A549 (cell line): ENCODE data around the gene RAPGEF5. TPM values are rescaled to one million over a fixed set of nuclear protein-coding genes. Genes with fewer than 3 reads are reported as not detected.

Source experiments
- ATAC-seq, 2 experiments: fragments of 200-7000 bp in 1 of 2; fragments of >200 bp in 1 of 2; cut with Nextera tagmentation in 1 of 2; cut with Tn5 transposase in 1 of 2; 3 replicates each; pipeline versions ENCODE4 v1.8.0 to v1.9.1; 2018 to 2020; ENCODE audit warnings: mild to moderate bottlenecking in 1 of 2, moderate library complexity in 1 of 2
- CTCF ChIA-PET: fragments of 300-600 bp; sonication (Branson Sonifier 250); formaldehyde crosslinking; extraction: SDS; loops from one replicate; lab custom pipeline; 2021; ENCODE audit warnings: antibody characterized with exemption, inconsistent platforms; lab: Yijun Ruan, JAX
- POLR2A ChIA-PET: fragments of 350-600 bp; formaldehyde crosslinking; extraction: SDS; loops from one replicate; lab custom pipeline; 2021; ENCODE audit warnings: antibody characterized with exemption, inconsistent platforms; lab: Yijun Ruan, JAX
- DNase-seq, 2 experiments: peaks; one replicate each; pipeline versions ENCODE4 v3.0.0 to v3.0.0-alpha.2; 2011 to 2016; ENCODE audit warnings: low read depth in 1 of 2, low spot score in 1 of 2
- FAIRE-seq: peaks from 2 replicates; lab custom pipeline; 2011; peaks lifted over from hg19 to GRCh38; lab: Jason Lieb, UNC
- H3K27ac ChIP-seq, 2 experiments: fragments of >200 bp; sonication (Bioruptor Twin); formaldehyde crosslinking; 3 replicates each; pipeline ENCODE4 v1.5.1; 2016 to 2017
- H3K4me1 ChIP-seq: fragments of >200 bp; sonication (Bioruptor Twin); formaldehyde crosslinking; 3 replicates; pipeline ENCODE4 v1.6.1; 2016
- H3K4me2 ChIP-seq: fragments of >200 bp; sonication (Bioruptor Twin); formaldehyde crosslinking; 3 replicates; pipeline ENCODE4 v1.6.1; 2016
- H3K4me3 ChIP-seq: fragments of >200 bp; sonication (Bioruptor Twin); formaldehyde crosslinking; 3 replicates; pipeline ENCODE4 v1.5.1; 2016
- H3K9me3 ChIP-seq: fragments of >200 bp; sonication (Bioruptor Twin); formaldehyde crosslinking; 3 replicates; pipeline ENCODE4 v1.6.1; 2016
- ATOH8 ChIP-seq: fragments of 250-450 bp; sonication (Bioruptor Pico); IDR thresholded peaks from 2 replicates; pipeline ENCODE4 v1.5.0; 2020; ENCODE audit warnings: low read depth, mild to moderate bottlenecking, moderate library complexity
- BHLHE40 ChIP-seq: IDR thresholded peaks from 2 replicates; pipeline ENCODE4 v1.6.1; 2012; ENCODE audit warnings: low read depth, low read length, inconsistent platforms
- CHD4 ChIP-seq: fragments of 200-600 bp; sonication (generic); IDR thresholded peaks from 2 replicates; pipeline ENCODE4 v1.6.1; 2016; ENCODE audit warnings: antibody characterized with exemption, mild to moderate bottlenecking, borderline replicate concordance
- CTCF ChIP-seq: fragments of >200 bp; sonication (Bioruptor Twin); formaldehyde crosslinking; IDR thresholded peaks from 3 replicates; pipeline ENCODE4 v1.5.1; 2016
- ELK1 ChIP-seq: fragments of 150-350 bp; IDR thresholded peaks from 2 replicates; pipeline ENCODE4 v1.6.1; 2014; ENCODE audit warnings: low read depth, mild to moderate bottlenecking, low read length
- EP300 ChIP-seq, 2 experiments: fragments of >200 bp; sonication (Bioruptor Twin); formaldehyde crosslinking; IDR thresholded peaks; 2 replicates in 1 of 2; 3 replicates in 1 of 2; pipeline ENCODE4 v1.6.1; 2016 to 2017
- FOSB ChIP-seq: fragments of 250-450 bp; sonication (Bioruptor Pico); IDR thresholded peaks from 2 replicates; pipeline ENCODE4 v1.5.0; 2020; ENCODE audit warnings: mild to moderate bottlenecking, moderate library complexity
- FOXS1 ChIP-seq: fragments of 250-450 bp; sonication (Bioruptor Pico); IDR thresholded peaks from 2 replicates; pipeline ENCODE4 v1.5.0; 2020; ENCODE audit warnings: mild to moderate bottlenecking, moderate library complexity
- GATA3 ChIP-seq: IDR thresholded peaks from 2 replicates; pipeline ENCODE4 v1.6.1; 2012; ENCODE audit warnings: borderline replicate concordance
- HDAC2 ChIP-seq: fragments of 200-600 bp; sonication (generic); IDR thresholded peaks from 2 replicates; pipeline ENCODE4 v1.6.1; 2016
- HOXB13 ChIP-seq: fragments of 250-450 bp; sonication (Bioruptor Pico); IDR thresholded peaks from 2 replicates; pipeline ENCODE4 v1.5.0; 2020; ENCODE audit warnings: low read depth, mild to moderate bottlenecking, moderate library complexity
- JUN ChIP-seq, 2 experiments: fragments of >200 bp; sonication (Bioruptor Twin); formaldehyde crosslinking; IDR thresholded peaks; 2 replicates in 1 of 2; 3 replicates in 1 of 2; pipeline ENCODE4 v1.6.1; 2016 to 2017
- KDM1A ChIP-seq: fragments of 200-600 bp; sonication (generic); IDR thresholded peaks from 2 replicates; pipeline ENCODE4 v1.6.1; 2016; ENCODE audit warnings: low read depth, mild to moderate bottlenecking
- KDM5A ChIP-seq: fragments of 200-600 bp; sonication (generic); IDR thresholded peaks from 2 replicates; pipeline ENCODE4 v1.6.1; 2016; ENCODE audit warnings: antibody characterized with exemption, mild to moderate bottlenecking
- NFE2L2 ChIP-seq: fragments of 150-350 bp; conservative IDR thresholded peaks from 2 replicates; pipeline ENCODE4 v1.6.1; 2014; ENCODE audit warnings: low read length
- NR3C1 ChIP-seq: fragments of >200 bp; sonication (Bioruptor Twin); formaldehyde crosslinking; IDR thresholded peaks from 3 replicates; pipeline ENCODE4 v1.6.1; 2017
- PHF8 ChIP-seq: fragments of 200-600 bp; sonication (generic); IDR thresholded peaks from 2 replicates; pipeline ENCODE4 v1.6.1; 2016; ENCODE audit warnings: low read depth, mild to moderate bottlenecking, antibody characterized with exemption, moderate library complexity, borderline replicate concordance
- RNF2 ChIP-seq: fragments of 200-600 bp; sonication (generic); IDR thresholded peaks from 2 replicates; pipeline ENCODE4 v1.6.1; 2016; ENCODE audit warnings: low read depth, mild to moderate bottlenecking, antibody characterized with exemption, moderate library complexity, borderline replicate concordance
- SMC3 ChIP-seq: fragments of >200 bp; sonication (Bioruptor Twin); formaldehyde crosslinking; IDR thresholded peaks from 3 replicates; pipeline ENCODE4 v1.6.1; 2018; ENCODE audit warnings: inconsistent platforms
- TP53 ChIP-seq: fragments of 250-450 bp; sonication (Bioruptor Pico); IDR thresholded peaks from 2 replicates; pipeline ENCODE4 v1.5.0; 2021; ENCODE audit warnings: mild to moderate bottlenecking, moderate library complexity
- USF2 ChIP-seq: fragments of 450-650 bp; IDR thresholded peaks from 2 replicates; pipeline ENCODE4 v1.6.1; 2014; ENCODE audit warnings: antibody characterized with exemption
- ZFP36 ChIP-seq: fragments of 450-650 bp; IDR thresholded peaks from 2 replicates; pipeline ENCODE4 v1.6.1; 2014; ENCODE audit warnings: borderline replicate concordance; ENCODE audit not compliant: partially characterized antibody
- ZSCAN20 ChIP-seq: fragments of 250-450 bp; sonication (Bioruptor Pico); IDR thresholded peaks from 2 replicates; pipeline ENCODE4 v1.8.0; 2022; ENCODE audit warnings: mild to moderate bottlenecking, moderate library complexity
- WGBS: methylation state at CpG from one replicate; pipeline ENCODE4 v1.1.6; 2017; ENCODE audit errors: missing lambda C conversion rate; 5-methylcytosine and 5-hydroxymethylcytosine counted together
- polyA plus RNA-seq, 4 experiments: library from polyadenylated mRNA; depleted of rRNA in 3 of 4; stranded (reverse); fragments of >200 nt; fragmentation: RNase III in 1 of 4; extraction: RNeasy Plus Mini Kit Qiagen cat#74134 plus additional on column Dnase treatment in 1 of 4; gene quantifications; 2 replicates in 3 of 4; 3 replicates in 1 of 4; pipeline ENCODE4 v1.2.3, GENCODE V29; 2011 to 2017

RAPGEF5 gene
- polyA plus RNA-seq, 2 of the 4 experiments (the other 2 are of a cell fraction) = 0.03 to 0.14 TPM

- ATAC-seq = no peak
- POLR2A ChIA-PET = no interaction called here
Measured at GRCh38 chr7:22216309-22216708, 140.6 kb downstream of the RAPGEF5 start.

GRCh38 chr7:22214000-22214399, 143.0 kb downstream of the RAPGEF5 start:
- 13% methylated on average over 3 of the region's 3 CpGs for WGBS
- no peak overlapping the region for H3K27ac ChIP-seq
- CTCF ChIA-PET = interaction anchor here (1.1 kb wide), 1 partner anchor 103 kb away, joined by 3 read pairs; no protein-coding TSS in a partner anchor
- no peaks in the 10 kb centered on the region for H3K9me3 ChIP-seq
- TF ChIP-seq ZFP36 = no peak
- no peak for TF ChIP-seq JUN (IDR thresholded peaks at IDR 0.05)
- no peak for TF ChIP-seq ATOH8
- no peak for TF ChIP-seq TP53 (CRISPR knock-in tag)
- FAIRE-seq = no peak
- DNase-seq = no peak
- H3K4me2 ChIP-seq = no peak overlapping the region
- POLR2A ChIA-PET = no interaction called here
- no peaks in the 10 kb centered on the region for H3K4me1 ChIP-seq
- ATAC-seq = no peak
- H3K4me3 ChIP-seq = no peak overlapping the region

More at GRCh38 chr7:22216309-22216708, 140.6 kb downstream of the RAPGEF5 start:
- DNase-seq (no peak), FAIRE-seq (no peak)
- Histone ChIP-seq H3K27ac (no peak overlapping the region), H3K9me3 (no peaks in the 10 kb centered on the region), H3K4me3 (no peak overlapping the region), H3K4me2 (no peak overlapping the region), H3K4me1 (no peaks in the 10 kb centered on the region)
- WGBS = 0% methylated on average over 1 of the region's 1 CpG
- TF ChIP-seq CTCF = no peak
- TF ChIP-seq USF2 = no peak
- no peak for TF ChIP-seq FOXS1
- TF ChIP-seq BHLHE40 = no peak
- no peak for TF ChIP-seq GATA3
- TF ChIP-seq CHD4 = no peak
- TF ChIP-seq NFE2L2 = no peak
- no peak for TF ChIP-seq ELK1
- no peak for TF ChIP-seq HDAC2
- no peak for TF ChIP-seq FOSB (CRISPR knock-in tag)
- no peak for TF ChIP-seq EP300 (IDR thresholded peaks at IDR 0.05)
- TF ChIP-seq SMC3 = no peak
- no peak for TF ChIP-seq KDM5A
- TF ChIP-seq RNF2 = no peak
- no peak for TF ChIP-seq PHF8
- no peak for TF ChIP-seq ATOH8
- no peak for TF ChIP-seq HOXB13 (CRISPR knock-in tag)
- no peak for TF ChIP-seq ZSCAN20
- no peak for TF ChIP-seq NR3C1
- no peak for TF ChIP-seq KDM1A
- CTCF ChIA-PET = no interaction called here
